NCI-H345 treated with DMSO at 0.1 percent for 48 hours (cell line): Measurements from ENCODE around the gene USP47.

Experiments used
- DNase-seq: peaks from one replicate; lab custom pipeline; 2025; ENCODE audit not compliant: unreplicated experiment; lab: John Stamatoyannopoulos, UW

USP47 gene

DNA sequence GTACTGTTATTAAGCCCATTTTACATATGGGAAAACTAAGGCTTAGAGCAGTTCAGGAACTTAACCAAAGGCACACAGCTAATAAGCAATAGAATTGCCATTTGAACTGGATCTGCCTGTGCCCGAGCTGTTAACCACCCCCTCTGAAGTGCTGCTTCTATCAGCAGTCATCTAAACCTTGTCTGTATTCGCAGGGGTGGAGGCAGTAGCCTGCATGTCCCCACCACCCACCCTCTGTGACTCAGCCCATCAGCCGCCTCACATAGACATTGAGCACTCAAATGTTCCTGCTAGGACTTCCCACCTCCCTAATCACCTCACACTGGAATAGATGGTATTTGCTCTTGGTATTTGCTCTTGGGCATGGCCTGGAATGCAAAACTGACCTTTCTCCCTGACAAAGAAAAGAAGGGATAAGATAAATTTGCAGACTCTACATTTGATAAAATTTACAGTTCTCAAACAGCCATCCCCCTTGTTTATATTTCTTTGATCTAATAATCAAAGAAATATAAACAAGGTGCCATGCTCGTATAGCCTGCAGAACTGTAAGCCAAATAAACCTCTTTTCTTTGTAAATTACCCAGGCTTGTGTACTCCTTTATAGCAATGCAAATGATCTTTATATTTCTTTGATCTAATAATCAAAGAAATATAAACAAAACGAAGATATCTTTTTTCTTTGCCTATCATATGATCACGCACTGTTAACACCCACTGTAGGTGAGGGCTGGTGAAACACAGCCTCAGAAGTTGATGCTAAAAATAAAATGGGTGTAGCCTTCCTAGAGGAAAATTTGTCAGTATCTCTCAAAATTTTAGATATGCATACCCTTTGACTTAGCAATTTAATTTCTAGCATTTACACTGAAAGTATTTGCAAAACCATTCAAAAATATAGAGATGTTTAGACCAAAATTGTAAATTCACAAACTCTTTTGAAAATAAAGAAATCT, 150.8 kb downstream of the USP47 start:
- DNase-seq = no peak

DNA sequence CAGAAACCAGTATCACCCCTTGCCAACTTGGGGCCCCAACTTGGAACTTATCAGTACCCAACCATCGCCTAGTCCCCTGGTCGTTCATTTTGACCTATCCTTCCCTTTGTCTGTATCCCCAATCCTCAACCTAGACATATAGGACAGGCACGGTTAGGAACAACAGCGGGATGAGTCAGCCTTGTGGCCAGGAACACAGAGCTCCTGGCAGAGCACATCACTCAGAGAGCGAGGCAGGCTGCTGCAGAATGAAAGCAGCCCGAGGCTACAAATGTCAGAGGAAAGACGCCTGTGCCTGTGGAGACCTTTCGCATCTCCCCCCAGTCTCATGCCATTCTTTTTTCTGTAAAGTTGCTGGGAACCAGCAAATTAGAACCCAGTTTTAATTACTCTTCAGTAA, 152.1 kb downstream of the USP47 start:
- no peak for DNase-seq

DNA sequence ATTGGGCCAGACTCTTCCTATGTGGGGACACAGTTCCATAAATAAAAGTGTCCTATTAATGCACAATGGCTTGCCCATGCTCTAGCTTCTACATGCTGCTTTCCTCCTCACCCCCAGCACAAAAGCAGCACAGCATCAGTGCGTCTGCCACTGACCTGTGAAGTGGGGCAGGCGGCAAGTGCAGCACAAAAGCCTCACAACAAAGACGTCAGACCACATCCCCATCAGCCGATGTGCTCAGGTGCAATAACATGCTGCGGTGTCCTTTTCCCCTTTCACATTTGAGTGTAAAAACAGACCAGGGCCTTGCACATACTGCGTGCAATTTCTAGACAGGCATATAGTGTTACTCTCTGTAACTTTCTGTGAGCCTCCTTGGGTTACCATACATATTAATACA, 153.8 kb downstream of the USP47 start:
- no peak for DNase-seq

DNA sequence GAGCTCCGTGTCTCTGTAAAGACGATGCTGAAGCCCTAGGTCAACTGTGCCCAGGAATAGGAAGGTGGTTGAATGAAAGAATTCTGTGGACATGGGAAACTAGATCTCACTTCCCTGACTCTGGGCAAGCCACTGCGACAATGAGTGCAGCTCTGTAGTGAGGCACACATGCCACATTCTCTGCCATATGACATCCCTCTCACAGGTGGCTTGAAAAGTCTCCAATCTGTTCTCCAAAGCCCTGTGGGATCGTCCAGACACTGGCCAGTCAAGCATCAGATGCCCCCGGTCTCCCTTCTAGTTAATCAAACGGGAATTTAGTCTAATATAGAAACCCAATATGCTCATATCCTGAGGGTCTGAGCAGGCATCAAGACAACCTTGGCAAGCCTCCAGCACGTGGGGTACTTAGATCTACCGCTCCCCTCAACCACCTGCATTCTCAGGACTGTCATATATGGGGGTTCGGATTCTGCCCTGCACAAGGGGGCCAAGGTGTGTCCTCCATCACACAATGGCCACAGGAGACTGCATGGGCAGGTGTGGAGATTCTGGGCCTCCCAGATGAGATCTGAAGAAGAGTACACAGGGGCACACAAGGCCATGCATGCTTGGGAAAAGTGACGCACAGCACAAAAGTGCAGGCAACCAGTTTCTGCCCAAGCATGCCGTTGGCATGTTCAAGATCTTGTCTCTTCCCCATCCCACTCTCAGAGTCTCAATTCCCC, 154.7 kb downstream of the USP47 start:
- no peak for DNase-seq

DNA sequence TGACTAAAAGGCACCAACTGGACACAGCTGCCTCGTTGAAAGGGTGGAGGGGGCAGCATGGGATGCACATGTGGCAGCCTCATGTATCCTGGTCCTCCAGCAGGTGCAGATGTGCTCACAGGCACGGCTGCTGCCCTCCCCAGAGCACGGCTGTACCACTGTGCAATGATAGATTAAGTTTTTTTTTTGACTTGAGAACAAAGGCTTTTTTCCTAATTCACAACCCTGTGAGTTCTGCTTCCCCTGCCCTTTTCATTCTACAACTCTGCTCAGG, 155.2 kb downstream of the USP47 start:
- no peak for DNase-seq

DNA sequence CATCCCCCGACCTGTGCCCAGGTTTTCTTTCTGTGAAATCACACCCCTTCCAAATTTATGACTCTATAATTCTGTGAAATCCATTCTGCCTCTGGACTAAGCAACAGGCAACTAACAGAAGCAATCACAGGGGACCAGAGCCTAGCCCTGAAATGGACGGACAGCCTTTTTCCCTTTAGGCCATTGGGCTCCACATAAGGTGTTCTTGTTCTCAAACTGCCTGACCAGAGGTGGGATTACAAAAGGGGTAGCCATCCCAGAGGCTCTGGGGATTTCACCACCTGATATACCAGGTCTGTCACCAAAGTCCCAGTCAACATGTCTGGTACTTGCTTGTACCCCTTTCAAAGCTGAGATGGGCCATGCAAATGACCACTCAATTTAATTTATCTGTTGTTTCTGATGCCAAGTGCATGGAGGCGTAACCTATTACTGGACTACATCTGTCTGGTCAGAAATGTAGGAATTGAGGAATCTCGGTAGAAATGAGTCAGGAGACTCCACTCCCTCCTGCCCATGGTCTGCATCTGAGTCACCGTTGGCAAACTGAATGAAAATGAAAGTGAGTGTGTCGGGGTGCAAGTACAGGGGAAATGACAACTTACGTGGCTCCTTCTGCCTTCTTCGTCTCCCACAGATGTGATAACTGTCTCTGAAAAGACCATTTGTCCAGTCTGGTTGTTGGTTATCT, 156.5 kb downstream of the USP47 start:
- no peak for DNase-seq

DNA sequence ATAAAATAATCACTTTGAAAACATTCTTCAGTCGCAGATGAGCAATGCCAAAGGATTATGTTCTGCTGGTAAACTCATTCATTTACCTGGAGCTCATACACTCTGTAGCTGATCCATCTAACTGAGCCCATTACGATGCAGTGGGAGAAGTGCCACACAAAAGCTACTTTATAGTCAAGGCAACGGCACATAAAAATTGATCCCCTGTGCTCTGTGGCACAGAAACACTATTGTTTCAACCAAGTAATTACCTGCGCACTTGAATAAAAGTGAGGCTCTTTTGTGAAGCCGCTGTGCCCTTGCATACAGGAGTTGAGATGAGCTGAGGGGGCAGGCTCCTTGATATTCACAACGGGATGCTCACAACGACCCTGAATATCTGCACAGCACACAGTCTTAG, 159.4 kb downstream of the USP47 start:
- no peak for DNase-seq

DNA sequence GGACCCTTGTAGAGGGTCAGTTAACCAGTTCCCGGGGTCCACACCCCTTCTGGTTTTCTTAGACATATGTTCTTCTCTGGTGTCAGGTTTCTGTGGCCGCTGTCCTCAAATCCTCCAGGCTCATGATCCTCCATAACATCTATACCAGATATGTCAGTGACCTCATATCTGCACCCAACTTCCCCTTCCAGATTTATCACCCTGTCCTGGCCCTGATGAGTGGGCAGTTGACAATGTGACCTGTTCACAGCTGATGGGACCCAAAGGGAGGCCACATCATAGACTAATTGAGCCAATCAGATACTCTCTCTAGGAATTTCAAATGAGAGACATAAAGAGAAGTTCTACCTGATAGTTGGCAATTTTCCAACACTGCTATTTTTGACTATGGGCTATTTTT, 161.6 kb downstream of the USP47 start:
- no peak for DNase-seq

DNA sequence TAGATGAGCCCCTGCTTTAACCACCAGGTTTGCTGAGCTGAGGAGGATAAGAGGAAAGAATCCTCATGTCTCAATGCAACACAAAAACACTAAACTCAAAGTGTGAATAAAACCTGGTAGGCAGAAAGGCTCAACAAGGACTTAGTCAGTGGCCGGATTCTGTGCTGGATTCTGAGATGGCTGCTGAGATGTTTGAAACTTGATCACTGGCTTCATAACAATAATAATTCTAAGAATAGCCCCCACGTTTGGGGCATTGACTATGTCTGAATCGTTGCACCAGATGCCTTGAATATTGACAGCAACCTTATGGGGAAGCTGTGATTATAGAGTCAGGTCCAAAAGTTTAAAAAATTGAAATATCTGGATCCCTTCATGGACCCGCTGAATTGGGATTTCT, 162.0 kb downstream of the USP47 start:
- no peak for DNase-seq

DNA sequence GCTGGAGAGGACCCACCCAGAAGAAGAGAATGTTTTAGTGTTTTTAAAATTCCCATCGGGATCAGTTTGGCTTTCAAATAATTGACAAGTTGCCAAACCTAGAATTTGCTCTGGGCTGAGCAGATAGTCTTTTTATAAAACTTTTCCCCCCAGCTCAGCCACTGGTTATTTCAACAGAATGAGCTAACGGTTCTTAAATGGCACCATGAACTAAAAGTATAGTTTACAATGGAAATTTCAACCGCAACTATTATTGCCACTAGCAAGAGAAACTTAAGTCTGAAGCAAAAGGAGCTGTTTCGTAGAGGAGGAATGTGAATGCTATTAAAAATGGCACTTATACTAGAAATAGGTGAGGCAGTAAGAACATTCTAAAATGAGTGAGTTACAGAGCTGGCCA, 163.3 kb downstream of the USP47 start:
- DNase-seq = no peak

DNA sequence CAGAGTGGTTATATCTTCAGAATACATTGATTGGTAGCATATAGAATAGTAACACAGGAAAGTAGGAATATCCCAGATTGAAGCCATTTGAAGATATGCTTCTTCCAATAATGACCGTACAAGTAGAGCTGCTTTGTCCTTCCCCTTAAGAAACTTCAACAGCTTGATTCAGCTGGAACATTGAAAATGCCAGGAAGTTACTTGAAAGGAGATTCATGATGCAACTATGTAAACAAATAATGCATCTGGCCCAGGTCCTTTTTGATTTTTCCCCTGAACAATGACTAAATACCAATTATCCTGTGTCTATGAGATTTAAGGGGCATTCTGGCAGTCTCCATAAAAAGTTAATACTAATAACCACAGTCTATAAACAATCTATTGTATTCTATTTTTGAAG, 163.7 kb downstream of the USP47 start:
- DNase-seq = no peak

DNA sequence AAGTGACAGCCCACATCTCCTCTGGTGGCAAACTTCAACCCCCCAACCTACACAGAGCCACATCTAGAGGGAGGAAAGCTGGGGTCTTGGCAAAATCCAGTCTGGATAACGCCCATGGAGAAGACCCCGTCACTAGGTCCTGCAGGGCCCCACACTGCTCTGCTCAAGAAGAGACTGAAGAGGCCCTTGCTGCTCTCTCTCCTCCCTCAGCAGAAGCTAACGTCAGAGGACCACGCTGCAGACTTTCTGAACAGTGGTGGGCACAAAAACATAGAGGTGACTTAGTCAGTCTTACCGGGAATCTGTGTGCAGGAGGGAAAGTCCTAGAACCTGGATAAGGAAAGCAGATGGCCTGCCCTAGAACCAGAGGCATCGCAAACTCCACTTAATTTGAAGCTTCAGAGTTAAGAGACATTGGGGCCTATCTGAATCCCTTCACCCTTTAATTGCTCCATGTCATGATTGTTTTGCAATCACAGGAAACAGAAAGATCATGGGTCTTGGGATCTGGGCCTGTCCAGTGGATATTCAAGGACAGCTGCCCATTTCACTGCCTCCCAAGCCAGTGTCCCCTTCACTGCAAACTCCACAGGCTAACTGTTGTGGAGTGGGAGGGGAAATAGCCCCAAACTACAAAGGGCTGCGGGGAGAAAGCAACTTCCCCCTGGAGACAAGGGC, 164.9 kb downstream of the USP47 start:
- DNase-seq = no peak

DNA sequence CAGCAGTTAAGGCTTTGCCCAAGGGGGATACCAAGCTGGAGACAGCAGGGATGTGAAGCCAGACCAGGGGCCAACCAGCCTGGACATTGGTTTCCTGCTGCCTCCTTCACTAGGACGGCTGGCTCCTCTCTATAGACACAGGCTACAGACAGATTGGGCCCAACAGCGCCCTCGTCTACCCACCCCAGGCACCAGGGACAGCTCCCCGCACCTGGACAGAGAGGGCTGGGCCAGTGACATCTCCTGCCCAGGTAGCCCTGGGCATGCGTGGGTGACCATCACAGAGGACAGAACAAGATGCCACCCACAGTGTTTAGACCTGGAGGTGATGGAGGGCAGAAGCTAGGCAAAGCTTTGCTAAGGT, 165.4 kb downstream of the USP47 start:
- no peak for DNase-seq

DNA sequence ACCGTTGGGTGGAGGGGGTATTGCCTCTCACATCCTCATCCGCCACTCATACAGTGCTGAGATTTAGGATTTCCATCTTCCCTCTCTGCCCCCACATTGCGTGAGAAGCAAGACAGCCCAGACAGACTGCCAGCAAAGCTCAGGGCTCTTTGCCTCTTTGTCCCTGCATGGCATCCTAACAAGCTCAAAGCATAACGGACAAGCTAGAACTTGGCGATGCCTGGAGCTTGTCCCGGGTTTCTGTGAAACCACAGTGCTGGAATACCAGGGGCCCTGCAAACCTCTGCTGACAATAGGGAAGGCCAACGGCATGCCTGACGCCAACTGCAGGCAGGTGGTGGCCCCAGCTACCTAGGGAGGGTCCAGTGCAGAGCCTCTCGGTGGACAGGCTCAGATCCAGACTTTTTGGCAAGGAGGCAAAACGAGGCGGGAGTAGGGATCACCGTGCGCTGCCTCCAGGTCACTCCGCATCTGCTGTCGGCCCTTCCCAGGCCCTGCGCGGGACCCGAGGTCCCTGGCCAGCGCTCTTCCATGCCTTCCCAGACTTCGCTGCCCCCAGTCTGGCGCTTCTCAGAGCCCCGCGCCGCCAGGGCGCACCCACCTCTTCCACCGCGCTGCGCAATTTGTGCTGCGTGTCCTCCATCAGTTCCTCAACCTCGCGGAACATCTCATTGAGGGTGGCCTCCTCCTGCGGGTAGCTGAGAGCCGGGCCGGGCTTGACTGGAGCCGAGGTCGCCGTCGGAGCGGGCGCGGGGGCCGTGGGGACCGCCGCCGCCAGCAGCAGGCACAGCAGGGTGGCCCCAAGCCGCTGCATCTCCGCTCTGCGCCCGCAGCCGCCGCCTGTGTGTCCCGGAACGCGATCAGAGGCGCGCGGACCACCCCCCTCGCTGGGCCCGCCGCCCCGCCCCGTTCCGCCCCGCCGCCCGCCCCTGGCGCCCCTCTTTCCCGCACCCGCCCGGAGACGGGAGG, 166.3 kb downstream of the USP47 start, which contains the start of gene DKK3:
TSS of gene DKK3 (minus strand) at position 858 of the 969 bp plus-strand sequence. CDS start at position 814, 44 bp downstream.
- no peak for DNase-seq
